WTC11 (cell line): ENCODE data around the gene BTBD1.

Experiments
- JUN ChIP-seq: sonication (generic); formaldehyde crosslinking; IDR thresholded peaks from 2 replicates; pipeline ENCODE4 v1.8.0; 2023; ENCODE audit warnings: mild to moderate bottlenecking, missing genetic modification reagents
- NFYB ChIP-seq: sonication (generic); formaldehyde crosslinking; conservative IDR thresholded peaks from 2 replicates; pipeline ENCODE4 v1.8.0; 2022; ENCODE audit warnings: low read depth, missing genetic modification reagents
- NR1H2 ChIP-seq: sonication (generic); formaldehyde crosslinking; IDR thresholded peaks from 2 replicates; pipeline ENCODE4 v1.9.0; 2021; ENCODE audit warnings: mild to moderate bottlenecking, moderate library complexity, missing genetic modification reagents
- RORB ChIP-seq: fragments of 250-450 bp; sonication (Bioruptor Pico); IDR thresholded peaks from 2 replicates; pipeline ENCODE4 v1.9.0; 2021; ENCODE audit warnings: mild to moderate bottlenecking
- SP1 ChIP-seq: sonication (generic); formaldehyde crosslinking; conservative IDR thresholded peaks from 2 replicates; pipeline ENCODE4 v1.8.1; 2022; ENCODE audit warnings: missing genetic modification reagents
- TEAD1 ChIP-seq: sonication (generic); formaldehyde crosslinking; IDR thresholded peaks from 2 replicates; pipeline ENCODE4 v1.8.0; 2022; ENCODE audit warnings: mild to moderate bottlenecking, missing genetic modification reagents
- TEAD4 ChIP-seq: sonication (generic); formaldehyde crosslinking; IDR thresholded peaks from 2 replicates; pipeline ENCODE4 v1.8.0; 2022; ENCODE audit warnings: mild to moderate bottlenecking, missing genetic modification reagents
- ZNF317 ChIP-seq: sonication (generic); formaldehyde crosslinking; IDR thresholded peaks from 2 replicates; pipeline ENCODE4 v1.8.1; 2023; ENCODE audit warnings: low read depth, mild to moderate bottlenecking, moderate library complexity, missing genetic modification reagents, borderline replicate concordance
- TF ChIP-seq, protein P1 (sequence below): fragments of 200-600 bp; IDR thresholded peaks from 2 replicates; pipeline ENCODE4 v1.8.0; 2022; ENCODE audit warnings: antibody characterized with exemption
- TF ChIP-seq, protein P2 (sequence below): sonication (generic); formaldehyde crosslinking; IDR thresholded peaks from 2 replicates; pipeline ENCODE4 v1.8.1; 2022; ENCODE audit warnings: mild to moderate bottlenecking, moderate library complexity, missing genetic modification reagents
- TF ChIP-seq, protein P3 (sequence below): sonication (generic); formaldehyde crosslinking; IDR thresholded peaks from 2 replicates; pipeline ENCODE4 v1.8.1; 2023; ENCODE audit warnings: mild to moderate bottlenecking, missing genetic modification reagents
- TF ChIP-seq, protein P4 (sequence below): sonication (generic); formaldehyde crosslinking; conservative IDR thresholded peaks from 2 replicates; pipeline ENCODE4 v1.8.1; 2022; ENCODE audit warnings: mild to moderate bottlenecking, missing genetic modification reagents
- TF ChIP-seq, protein P5 (sequence below): sonication (generic); formaldehyde crosslinking; IDR thresholded peaks from 2 replicates; pipeline ENCODE4 v1.8.0; 2022; ENCODE audit warnings: mild to moderate bottlenecking, missing genetic modification reagents
- TF ChIP-seq, protein P6 (sequence below): sonication (generic); formaldehyde crosslinking; IDR thresholded peaks from 2 replicates; pipeline ENCODE4 v1.8.1; 2023; ENCODE audit warnings: mild to moderate bottlenecking, missing genetic modification reagents

DNA sequence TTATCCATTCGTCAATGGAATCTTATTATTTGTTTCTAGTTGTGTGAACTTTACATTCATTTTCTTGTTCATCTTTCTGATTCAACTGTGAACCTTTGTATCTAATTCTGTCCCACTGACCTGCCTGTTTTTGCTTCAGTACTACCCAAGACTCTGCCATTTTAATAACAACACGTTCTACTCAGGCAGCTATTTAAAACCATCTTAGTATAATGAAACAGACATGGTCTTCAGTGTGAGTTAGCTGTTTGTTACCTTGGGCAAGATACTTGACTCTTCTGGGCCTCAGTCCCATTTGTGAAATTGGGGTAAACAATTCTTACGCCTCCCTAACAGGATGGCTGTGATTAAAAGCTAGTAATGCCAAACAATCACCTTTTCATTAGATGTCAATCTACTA lies 1.6 kb downstream of the BTBD1 start:
- TF ChIP-seq TEAD1 (CRISPR knock-in tag) (no peak), TEAD4 (CRISPR knock-in tag) (no peak), ZNF317 (CRISPR knock-in tag) (no peak), RORB (CRISPR knock-in tag) (no peak), NR1H2 (CRISPR knock-in tag) (no peak), SP1 (CRISPR knock-in tag) (no peak), NFYB (CRISPR knock-in tag) (no peak), JUN (CRISPR knock-in tag) (no peak)
- TF ChIP-seq, protein P1, sequence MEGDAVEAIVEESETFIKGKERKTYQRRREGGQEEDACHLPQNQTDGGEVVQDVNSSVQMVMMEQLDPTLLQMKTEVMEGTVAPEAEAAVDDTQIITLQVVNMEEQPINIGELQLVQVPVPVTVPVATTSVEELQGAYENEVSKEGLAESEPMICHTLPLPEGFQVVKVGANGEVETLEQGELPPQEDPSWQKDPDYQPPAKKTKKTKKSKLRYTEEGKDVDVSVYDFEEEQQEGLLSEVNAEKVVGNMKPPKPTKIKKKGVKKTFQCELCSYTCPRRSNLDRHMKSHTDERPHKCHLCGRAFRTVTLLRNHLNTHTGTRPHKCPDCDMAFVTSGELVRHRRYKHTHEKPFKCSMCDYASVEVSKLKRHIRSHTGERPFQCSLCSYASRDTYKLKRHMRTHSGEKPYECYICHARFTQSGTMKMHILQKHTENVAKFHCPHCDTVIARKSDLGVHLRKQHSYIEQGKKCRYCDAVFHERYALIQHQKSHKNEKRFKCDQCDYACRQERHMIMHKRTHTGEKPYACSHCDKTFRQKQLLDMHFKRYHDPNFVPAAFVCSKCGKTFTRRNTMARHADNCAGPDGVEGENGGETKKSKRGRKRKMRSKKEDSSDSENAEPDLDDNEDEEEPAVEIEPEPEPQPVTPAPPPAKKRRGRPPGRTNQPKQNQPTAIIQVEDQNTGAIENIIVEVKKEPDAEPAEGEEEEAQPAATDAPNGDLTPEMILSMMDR = no peak
- TF ChIP-seq, protein P2, sequence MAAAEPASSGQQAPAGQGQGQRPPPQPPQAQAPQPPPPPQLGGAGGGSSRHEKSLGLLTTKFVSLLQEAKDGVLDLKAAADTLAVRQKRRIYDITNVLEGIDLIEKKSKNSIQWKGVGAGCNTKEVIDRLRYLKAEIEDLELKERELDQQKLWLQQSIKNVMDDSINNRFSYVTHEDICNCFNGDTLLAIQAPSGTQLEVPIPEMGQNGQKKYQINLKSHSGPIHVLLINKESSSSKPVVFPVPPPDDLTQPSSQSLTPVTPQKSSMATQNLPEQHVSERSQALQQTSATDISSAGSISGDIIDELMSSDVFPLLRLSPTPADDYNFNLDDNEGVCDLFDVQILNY (CRISPR knock-in tag) = no peak
- TF ChIP-seq, protein P3, sequence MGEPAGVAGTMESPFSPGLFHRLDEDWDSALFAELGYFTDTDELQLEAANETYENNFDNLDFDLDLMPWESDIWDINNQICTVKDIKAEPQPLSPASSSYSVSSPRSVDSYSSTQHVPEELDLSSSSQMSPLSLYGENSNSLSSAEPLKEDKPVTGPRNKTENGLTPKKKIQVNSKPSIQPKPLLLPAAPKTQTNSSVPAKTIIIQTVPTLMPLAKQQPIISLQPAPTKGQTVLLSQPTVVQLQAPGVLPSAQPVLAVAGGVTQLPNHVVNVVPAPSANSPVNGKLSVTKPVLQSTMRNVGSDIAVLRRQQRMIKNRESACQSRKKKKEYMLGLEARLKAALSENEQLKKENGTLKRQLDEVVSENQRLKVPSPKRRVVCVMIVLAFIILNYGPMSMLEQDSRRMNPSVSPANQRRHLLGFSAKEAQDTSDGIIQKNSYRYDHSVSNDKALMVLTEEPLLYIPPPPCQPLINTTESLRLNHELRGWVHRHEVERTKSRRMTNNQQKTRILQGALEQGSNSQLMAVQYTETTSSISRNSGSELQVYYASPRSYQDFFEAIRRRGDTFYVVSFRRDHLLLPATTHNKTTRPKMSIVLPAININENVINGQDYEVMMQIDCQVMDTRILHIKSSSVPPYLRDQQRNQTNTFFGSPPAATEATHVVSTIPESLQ (CRISPR knock-in tag) = no peak
- TF ChIP-seq, protein P4, sequence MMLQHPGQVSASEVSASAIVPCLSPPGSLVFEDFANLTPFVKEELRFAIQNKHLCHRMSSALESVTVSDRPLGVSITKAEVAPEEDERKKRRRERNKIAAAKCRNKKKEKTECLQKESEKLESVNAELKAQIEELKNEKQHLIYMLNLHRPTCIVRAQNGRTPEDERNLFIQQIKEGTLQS = no peak
- TF ChIP-seq, protein P5, sequence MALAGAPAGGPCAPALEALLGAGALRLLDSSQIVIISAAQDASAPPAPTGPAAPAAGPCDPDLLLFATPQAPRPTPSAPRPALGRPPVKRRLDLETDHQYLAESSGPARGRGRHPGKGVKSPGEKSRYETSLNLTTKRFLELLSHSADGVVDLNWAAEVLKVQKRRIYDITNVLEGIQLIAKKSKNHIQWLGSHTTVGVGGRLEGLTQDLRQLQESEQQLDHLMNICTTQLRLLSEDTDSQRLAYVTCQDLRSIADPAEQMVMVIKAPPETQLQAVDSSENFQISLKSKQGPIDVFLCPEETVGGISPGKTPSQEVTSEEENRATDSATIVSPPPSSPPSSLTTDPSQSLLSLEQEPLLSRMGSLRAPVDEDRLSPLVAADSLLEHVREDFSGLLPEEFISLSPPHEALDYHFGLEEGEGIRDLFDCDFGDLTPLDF (CRISPR knock-in tag) = no peak
- TF ChIP-seq, protein P6, sequence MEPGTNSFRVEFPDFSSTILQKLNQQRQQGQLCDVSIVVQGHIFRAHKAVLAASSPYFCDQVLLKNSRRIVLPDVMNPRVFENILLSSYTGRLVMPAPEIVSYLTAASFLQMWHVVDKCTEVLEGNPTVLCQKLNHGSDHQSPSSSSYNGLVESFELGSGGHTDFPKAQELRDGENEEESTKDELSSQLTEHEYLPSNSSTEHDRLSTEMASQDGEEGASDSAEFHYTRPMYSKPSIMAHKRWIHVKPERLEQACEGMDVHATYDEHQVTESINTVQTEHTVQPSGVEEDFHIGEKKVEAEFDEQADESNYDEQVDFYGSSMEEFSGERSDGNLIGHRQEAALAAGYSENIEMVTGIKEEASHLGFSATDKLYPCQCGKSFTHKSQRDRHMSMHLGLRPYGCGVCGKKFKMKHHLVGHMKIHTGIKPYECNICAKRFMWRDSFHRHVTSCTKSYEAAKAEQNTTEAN (CRISPR knock-in tag) = no peak
